HG02642 (cell line): ENCODE measurements around the gene HS3ST4.
"Not testable (repeated sequence)": the region's sequence is repeated elsewhere in the genome, so short reads cannot be mapped to it uniquely, and the experiment has no call there.

Experiments used
- ATAC-seq: cut with Tn5 transposase; IDR thresholded peaks from one replicate; pipeline ENCODE4 v1.9.1; 2021; ENCODE audit warnings: mild to moderate bottlenecking; ENCODE audit not compliant: unreplicated experiment, poor library complexity

Gene HS3ST4

DNA sequence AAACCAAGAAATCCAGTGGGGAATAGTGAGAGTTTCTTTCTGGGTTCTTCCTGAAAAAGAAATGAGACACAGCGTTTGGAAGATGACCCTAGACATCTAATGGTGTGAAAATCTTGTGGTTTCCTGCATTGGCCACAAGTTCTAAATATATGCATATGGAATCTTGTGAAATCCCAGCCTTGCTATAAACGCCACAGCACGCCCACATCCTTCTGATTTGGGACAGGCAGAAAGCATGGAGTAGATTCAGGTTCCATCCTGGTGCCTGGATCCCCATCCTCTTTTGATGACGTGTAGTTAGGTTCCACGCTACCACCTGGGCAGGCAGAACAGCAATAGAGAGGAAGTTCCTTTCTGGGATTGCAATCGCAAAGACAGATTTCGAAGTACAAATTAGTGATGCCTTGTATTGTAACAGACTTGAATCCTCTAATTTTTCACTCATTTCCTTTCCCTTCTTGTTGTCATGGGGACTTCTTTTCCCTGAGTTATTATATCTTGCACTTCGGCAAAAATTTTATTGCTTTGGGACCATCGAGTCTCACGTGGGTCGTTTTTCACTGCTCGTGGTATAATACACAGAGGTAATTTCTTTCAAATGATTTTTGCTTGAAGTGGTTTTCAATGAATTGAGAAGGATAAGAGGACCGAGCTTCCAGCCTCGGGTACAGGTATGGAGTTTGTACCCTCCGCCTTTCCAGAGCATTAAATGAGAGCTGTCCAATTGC is 37.6 kb downstream of the HS3ST4 start:
- ATAC-seq, result no peak

- no peak for ATAC-seq
Measured at GRCh38 chr16:25730396-25730795, 38.6 kb downstream of the HS3ST4 start.

DNA sequence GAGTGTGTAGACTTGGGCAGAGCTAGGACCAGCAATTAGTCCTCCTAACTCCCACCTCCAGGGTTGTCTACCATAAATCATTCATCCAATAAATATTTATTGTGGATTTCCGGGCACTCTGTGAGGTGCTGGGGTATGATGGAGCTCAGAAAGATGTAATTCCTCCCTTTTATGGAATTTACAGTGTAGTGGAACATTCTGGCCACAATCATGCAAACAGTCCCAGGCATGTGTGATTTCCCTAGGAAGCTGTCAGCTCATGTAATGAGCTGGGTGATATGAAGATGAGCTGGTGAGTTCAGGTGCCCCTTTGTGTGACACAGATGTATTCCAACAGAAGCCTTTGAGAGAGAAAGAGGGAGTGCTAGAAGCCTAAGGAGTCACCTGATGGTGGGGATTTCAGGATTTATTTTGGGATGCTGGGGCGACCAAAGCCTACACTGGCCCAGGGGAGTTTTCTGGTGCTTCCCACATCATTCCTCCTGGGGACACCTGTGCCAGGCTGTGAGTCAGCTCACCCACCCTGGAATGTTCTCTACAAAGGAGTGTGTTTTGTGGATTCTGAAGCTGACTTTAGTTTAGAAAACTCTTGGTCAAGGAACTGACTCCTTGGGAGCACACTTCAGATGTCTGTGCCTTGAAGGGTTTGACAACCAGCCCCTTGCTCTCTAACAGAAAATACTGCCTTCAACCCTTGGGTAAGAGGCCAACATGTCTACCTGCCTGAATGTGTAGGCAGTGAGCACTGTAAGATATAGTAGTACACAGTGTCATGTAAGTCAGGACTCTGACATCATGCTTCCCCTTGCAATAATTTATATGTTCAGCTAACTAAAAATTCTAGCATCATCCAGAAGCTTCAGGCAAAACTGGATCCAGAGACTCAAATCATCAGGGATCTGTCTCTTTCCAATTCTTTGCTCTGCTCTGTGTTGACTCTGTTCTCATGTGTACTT is 42.9 kb downstream of the HS3ST4 start:
- no peak for ATAC-seq

- no peak for ATAC-seq
Measured at GRCh38 chr16:25735645-25736044, 43.9 kb downstream of the HS3ST4 start.

- ATAC-seq, result no peak
Measured at GRCh38 chr16:25747160-25747758, 55.5 kb downstream of the HS3ST4 start.

DNA sequence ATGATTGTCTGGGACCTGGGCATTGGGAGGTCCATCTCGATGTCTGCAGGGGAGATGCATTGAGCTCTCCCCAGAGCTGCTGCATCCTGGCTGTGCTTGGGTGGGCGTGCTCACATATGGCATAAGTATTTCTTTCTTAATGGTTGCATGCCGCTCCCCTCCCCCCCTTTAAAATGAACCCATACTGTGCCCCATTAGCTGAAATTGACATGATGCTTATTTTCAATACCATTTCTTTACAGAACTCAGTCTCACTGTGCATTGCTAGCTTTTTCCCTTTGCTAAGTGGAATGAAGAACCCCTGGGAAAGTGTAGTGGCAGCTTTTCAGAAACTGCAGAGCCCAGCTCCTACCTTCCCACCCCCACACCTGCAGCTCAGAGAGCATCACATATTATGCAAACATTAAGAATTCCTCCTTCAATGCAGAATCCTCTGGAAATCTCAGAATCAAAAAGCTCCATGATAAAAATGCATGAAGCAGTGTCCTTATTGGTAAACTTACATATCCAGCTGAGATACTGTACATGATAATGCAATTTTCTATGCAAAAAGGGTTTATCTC is 56.4 kb downstream of the HS3ST4 start:
- no peak for ATAC-seq

DNA sequence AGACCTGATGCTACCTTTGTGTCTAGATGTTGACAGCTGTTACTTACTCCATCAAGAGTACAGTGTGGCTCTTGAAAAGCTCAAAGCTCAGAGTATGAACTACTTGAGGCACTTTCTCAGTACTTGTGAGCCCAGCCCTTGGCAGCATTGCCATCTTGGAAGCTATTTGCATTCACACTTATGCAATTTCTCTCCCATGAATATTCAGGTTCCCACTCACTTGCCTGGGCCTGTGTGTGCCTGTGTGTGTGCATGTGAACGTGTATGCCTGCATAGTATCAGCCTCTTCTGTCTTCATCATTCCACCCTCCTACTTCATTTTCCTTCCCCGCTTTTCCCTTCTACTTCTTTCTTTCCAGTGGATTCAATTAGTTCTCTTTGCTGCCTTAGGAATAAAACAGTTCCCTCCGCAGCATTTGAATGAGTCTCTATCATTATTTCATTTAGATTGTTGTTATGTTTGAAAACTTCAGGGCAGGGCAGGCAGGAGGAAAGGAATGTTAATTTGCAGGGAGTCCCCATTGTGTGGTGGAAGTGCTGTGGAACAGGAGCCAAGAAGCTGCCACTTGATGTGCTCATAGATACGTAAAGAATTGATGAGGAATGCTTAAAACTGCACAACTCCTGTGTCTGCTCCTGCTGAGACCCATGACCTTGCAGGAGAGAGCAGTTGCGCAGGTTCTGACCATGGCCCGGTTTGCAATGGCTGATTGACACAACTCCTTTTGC is 58.9 kb downstream of the HS3ST4 start:
- ATAC-seq, result no peak

DNA sequence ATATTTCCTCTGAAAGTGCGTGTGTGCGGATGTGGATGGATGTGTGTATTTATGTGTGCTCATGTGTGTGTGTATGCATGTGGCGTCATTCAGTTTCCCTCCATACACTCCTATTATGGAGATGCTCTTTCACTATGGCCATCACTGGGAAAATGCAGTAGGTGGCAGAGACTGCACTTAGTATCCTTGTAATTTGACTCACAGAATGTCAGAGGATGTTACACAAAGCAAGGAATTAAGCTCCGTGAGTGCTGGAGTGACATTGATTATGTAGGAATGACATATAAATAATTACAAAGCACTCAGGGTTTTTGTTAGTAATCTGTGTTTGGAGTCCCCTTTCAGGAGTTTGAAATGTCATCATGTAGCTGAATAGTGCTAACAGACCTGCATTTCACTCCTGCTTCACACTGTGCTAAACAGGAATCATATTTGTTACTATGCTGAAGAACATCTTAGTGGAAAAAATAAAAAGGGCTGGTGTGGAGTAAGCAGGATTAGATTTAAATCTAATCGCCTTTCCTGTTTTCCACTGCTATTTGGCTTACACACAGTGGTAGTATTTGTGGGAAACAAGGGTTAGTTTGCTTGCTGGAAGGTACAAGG is 59.6 kb downstream of the HS3ST4 start:
- ATAC-seq, result no peak

DNA sequence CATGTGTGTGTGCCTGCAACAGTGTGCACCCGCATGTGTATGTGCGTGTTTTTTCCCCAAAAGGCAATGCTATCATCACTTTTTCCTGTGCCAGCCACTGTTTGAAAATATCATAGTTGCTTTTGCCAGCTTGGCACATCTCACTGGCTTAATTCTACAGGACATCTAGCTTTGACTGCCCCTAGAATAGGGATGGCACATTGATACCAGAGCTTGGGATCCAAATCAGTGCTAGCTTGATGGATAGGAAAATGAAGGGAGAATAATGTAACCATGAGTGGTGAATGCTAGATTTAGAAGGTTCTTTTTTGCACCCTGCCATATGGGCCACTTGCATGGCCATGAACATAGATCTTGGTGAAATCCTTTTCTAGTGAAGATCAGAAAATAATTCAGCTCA is 72.7 kb downstream of the HS3ST4 start:
- ATAC-seq, result no peak

DNA sequence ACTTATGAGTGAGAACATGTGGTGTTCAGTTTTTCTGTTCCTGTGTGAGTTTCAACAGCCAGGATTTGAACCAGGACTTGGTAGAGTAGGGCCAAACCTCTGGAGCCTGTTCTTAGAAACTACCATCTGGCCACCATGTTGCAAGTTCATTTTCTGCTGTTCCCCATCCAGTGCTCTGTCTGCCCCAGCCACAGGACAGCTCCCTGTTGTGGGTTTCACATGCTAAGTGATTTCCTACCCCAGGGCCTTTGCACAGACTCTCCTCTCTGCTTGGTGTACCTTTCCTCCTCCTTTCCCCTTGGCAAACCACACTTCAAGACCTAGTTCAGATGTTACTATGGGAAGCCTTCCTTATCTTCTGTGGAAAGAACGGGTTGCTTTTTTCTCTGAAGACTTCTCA is 79.5 kb downstream of the HS3ST4 start:
- ATAC-seq, result no peak

- ATAC-seq, result no peak
Measured at GRCh38 chr16:25771812-25772568, 80.2 kb downstream of the HS3ST4 start.

- ATAC-seq, result not testable (repeated sequence)
Measured at GRCh38 chr16:25776214-25776613, 84.5 kb downstream of the HS3ST4 start.

GRCh38 chr16:25783226-25783625 is 91.5 kb downstream of the HS3ST4 start:
- ATAC-seq, result no peak

DNA sequence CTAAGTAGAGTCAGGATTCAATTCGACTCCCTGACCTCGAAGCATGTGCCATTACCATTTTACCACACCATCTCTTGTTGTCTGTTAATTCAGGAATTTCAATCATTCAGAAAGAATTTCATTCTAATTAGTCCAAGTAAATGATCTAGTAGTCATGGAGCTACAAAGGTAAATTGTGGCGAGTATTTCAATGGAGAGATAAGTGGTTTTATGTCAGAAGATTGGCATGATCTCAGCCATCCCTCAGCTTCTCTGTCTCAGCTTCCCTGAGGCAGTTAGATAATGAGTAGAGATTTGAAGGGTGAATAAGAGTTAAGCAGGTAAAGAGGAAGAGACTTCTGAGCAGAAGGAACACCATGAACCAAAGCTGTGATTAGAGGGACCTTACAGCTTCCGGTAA is 93.6 kb downstream of the HS3ST4 start:
- ATAC-seq, result no peak

GRCh38 chr16:25786748-25787147 is 95.0 kb downstream of the HS3ST4 start:
- no peak for ATAC-seq

GRCh38 chr16:25788637-25789036 is 96.9 kb downstream of the HS3ST4 start:
- no peak for ATAC-seq

DNA sequence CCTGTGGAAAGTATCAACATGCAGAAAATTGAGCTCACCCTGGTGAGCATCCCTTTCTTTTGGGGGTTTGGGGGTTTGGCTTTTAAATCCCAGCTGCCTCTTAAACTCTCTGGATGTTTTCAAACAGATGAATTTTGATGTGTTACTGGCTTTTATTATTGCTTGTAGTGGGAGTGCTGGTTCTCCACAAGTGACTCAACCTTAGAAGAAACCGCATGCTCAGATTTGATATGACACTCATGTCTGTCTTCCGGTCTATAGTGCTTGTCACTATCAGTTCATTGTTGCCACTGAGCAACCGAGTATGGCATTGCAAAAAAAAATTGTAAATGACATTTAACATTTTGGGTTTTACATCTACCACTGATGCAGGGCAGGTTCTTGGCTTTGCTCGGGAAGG is 104.5 kb downstream of the HS3ST4 start:
- no peak for ATAC-seq

DNA sequence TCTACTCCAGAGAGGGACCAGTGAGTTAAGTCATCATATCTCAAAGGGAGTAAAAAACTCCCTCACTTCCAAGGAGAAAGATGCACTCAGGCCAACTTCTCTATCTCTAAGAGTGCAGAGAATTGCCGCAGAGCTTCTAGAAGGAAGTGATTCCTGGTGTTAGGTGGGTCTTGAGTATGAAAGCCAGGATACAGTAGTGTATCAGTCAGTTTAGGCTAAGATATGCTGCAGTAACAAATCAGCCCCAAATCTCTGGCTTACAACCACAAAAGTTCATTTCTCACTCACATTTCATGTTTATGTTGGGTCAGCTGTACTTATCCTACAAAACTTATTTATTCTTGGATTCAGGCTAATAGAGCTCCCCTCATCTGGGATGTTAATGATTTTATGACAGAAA is 106.3 kb downstream of the HS3ST4 start:
- no peak for ATAC-seq

DNA sequence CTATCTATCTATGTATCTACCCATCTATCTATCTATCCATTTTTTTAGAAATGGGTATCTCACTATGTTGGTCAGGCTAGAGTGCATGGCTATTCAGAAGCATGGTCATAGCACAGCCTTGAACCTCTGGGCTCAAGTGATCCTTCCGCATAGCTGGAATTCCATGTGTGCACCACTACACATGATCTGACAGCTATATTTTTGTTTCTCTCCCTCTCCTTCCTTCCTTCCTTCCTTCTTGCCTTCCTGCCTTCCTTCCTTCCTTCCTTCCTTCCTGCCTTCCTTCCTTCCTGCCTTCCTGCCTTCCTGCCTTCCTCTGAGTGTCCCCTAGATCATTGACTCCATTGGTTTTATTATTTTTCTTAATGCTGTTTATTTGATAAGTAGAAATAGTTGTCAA is 108.1 kb downstream of the HS3ST4 start:
- ATAC-seq, result no peak
